GM12891 (cell line): ENCODE measurements around the gene MPHOSPH9.
"Not testable (repeated sequence)": the region's sequence is repeated elsewhere in the genome, so short reads cannot be mapped to it uniquely, and the experiment has no call there.

ENCODE experiments used
- DNase-seq: peaks from one replicate; pipeline ENCODE4 v3.0.0; 2011; ENCODE audit warnings: low spot score; ENCODE audit not compliant: insufficient read length
- FAIRE-seq: peaks from 2 replicates; lab custom pipeline; 2011; peaks lifted over from hg19 to GRCh38; lab: Jason Lieb, UNC
- PAX5 ChIP-seq: IDR thresholded peaks from 2 replicates; pipeline ENCODE4 v1.6.1; 2011; ENCODE audit warnings: low read length, moderate library complexity, mild to moderate bottlenecking; ENCODE audit not compliant: insufficient read depth, severe bottlenecking
- POLR2A ChIP-seq: IDR thresholded peaks from 2 replicates; pipeline ENCODE4 v1.6.1; 2011; ENCODE audit warnings: low read depth, low read length, control low read depth
- POLR2AphosphoS5 ChIP-seq: IDR thresholded peaks from 2 replicates; pipeline ENCODE4 v1.6.1; 2011; ENCODE audit warnings: low read depth, low read length, control low read depth
- POU2F2 ChIP-seq: IDR thresholded peaks from 2 replicates; pipeline ENCODE4 v1.6.1; 2011; ENCODE audit warnings: low read depth, mild to moderate bottlenecking, control low read depth, low read length, moderate library complexity
- SPI1 ChIP-seq: IDR thresholded peaks from 2 replicates; pipeline ENCODE4 v1.6.1; 2011; ENCODE audit warnings: low read depth, low read length, control low read depth
- TAF1 ChIP-seq: IDR thresholded peaks from 2 replicates; pipeline ENCODE4 v1.6.1; 2011; ENCODE audit warnings: low read depth, low read length, control low read depth

MPHOSPH9 gene

GRCh38 chr12:123227581-123228258 is 5.2 kb downstream of the MPHOSPH9 start:
- TF ChIP-seq PAX5, result no peak
- no peak for TF ChIP-seq POLR2A
- TF ChIP-seq POLR2AphosphoS5, result no peak
- TF ChIP-seq SPI1, result no peak
- no peak for TF ChIP-seq POU2F2
- no peak for TF ChIP-seq TAF1
- FAIRE-seq (no peak), DNase-seq (no peak)

- DNase-seq, result no peak
- no peak for FAIRE-seq
- TF ChIP-seq POLR2A (no peak), PAX5 (no peak), TAF1 (no peak), SPI1 (no peak), POLR2AphosphoS5 (no peak), POU2F2 (no peak)
Measured at GRCh38 chr12:123225443-123225842, 7.5 kb downstream of the MPHOSPH9 start.

- DNase-seq (no peak), FAIRE-seq (peak; percentile 87)
- TF ChIP-seq TAF1, result no peak
- no peak for TF ChIP-seq POLR2A
- peak; percentile 48; the same call in 1 of the 2 replicates for TF ChIP-seq POU2F2
- TF ChIP-seq POLR2AphosphoS5, result no peak
- TF ChIP-seq PAX5, result no peak
- 0 out of 2 replicates have a peak, but pooled peaks have one; percentile 19 for TF ChIP-seq SPI1
Measured at GRCh38 chr12:123223241-123223668, 9.7 kb downstream of the MPHOSPH9 start.

GRCh38 chr12:123207815-123208214 is 25.1 kb downstream of the MPHOSPH9 start:
- not testable (repeated sequence) for FAIRE-seq

GRCh38 chr12:123206794-123207193 is 26.1 kb downstream of the MPHOSPH9 start:
- FAIRE-seq, DNase-seq: not testable (repeated sequence)

More at GRCh38 chr12:123207815-123208214, 25.1 kb downstream of the MPHOSPH9 start:
- not testable (repeated sequence) for DNase-seq

GRCh38 chr12:123200414-123200813 is 32.5 kb downstream of the MPHOSPH9 start:
- TF ChIP-seq POLR2AphosphoS5 (no peak), POLR2A (no peak), SPI1 (no peak), PAX5 (no peak), POU2F2 (no peak), TAF1 (no peak)
- DNase-seq (no peak), FAIRE-seq (no peak)

- FAIRE-seq, result no peak
- DNase-seq, result no peak
Measured at GRCh38 chr12:123199936-123200335, 33.0 kb downstream of the MPHOSPH9 start.

GRCh38 chr12:123187637-123188036 is 45.3 kb downstream of the MPHOSPH9 start:
- no peak for TF ChIP-seq POLR2AphosphoS5
- FAIRE-seq (no peak), DNase-seq (no peak)

More at GRCh38 chr12:123199936-123200335, 33.0 kb downstream of the MPHOSPH9 start:
- TF ChIP-seq POU2F2, result no peak
- TF ChIP-seq POLR2AphosphoS5, result no peak
- no peak for TF ChIP-seq TAF1
- TF ChIP-seq PAX5, result no peak
- no peak for TF ChIP-seq SPI1
- no peak for TF ChIP-seq POLR2A

- FAIRE-seq (no peak), DNase-seq (no peak)
- TF ChIP-seq POU2F2, result no peak
- no peak for TF ChIP-seq SPI1
- no peak for TF ChIP-seq TAF1
- TF ChIP-seq POLR2AphosphoS5, result no peak
- no peak for TF ChIP-seq PAX5
- TF ChIP-seq POLR2A, result no peak
Measured at GRCh38 chr12:123180171-123180570, 52.8 kb downstream of the MPHOSPH9 start.

- FAIRE-seq (no peak), DNase-seq (no peak)
- TF ChIP-seq SPI1, result no peak
- TF ChIP-seq POLR2AphosphoS5, result no peak
- no peak for TF ChIP-seq TAF1
- no peak for TF ChIP-seq POU2F2
- TF ChIP-seq PAX5, result no peak
- TF ChIP-seq POLR2A, result no peak
Measured at GRCh38 chr12:123171967-123172366, 61.0 kb downstream of the MPHOSPH9 start.

- no peak for FAIRE-seq
- no peak for DNase-seq
- TF ChIP-seq POLR2AphosphoS5 (no peak), PAX5 (no peak), POLR2A (no peak)
Measured at GRCh38 chr12:123167329-123167728, 65.6 kb downstream of the MPHOSPH9 start.
